Neutrophil (primary cell): ENCODE results near the gene TRMT61A.

Source experiments
- H3K27ac ChIP-seq: fragments of 200-600 bp; sonication (generic); 2 replicates; pipeline ENCODE4 v1.5.1; 2016; ENCODE audit warnings: mild to moderate bottlenecking, moderate library complexity
- H3K27me3 ChIP-seq: fragments of 200-600 bp; sonication (generic); 2 replicates; pipeline ENCODE4 v1.6.0; 2016; ENCODE audit warnings: mild to moderate bottlenecking
- H3K36me3 ChIP-seq: fragments of 200-600 bp; sonication (generic); 2 replicates; pipeline ENCODE4 v1.5.1; 2017
- H3K4me1 ChIP-seq, 2 experiments: fragments of 200-600 bp in 1 of 2; sonication (generic) in 1 of 2; 1 replicate in 1 of 2; 2 replicates in 1 of 2; pipeline versions ENCODE4 v1.5.1 to v1.6.1; 2013 to 2016; ENCODE audit warnings: low read depth in 1 of 2, low read length in 1 of 2, mild to moderate bottlenecking in 1 of 2, moderate library complexity in 1 of 2; ENCODE audit not compliant: control insufficient read depth in 1 of 2, insufficient read depth in 1 of 2
- H3K4me3 ChIP-seq, 2 experiments: fragments of 200-600 bp in 1 of 2; sonication (generic) in 1 of 2; 1 replicate in 1 of 2; 2 replicates in 1 of 2; pipeline ENCODE4 v1.5.1; 2013 to 2016; ENCODE audit warnings: low read depth in 1 of 2, low read length in 1 of 2, mild to moderate bottlenecking in 1 of 2, moderate library complexity in 1 of 2
- H3K9me3 ChIP-seq: fragments of 200-600 bp; sonication (generic); 2 replicates; pipeline ENCODE4 v1.5.1; 2016
- TF ChIP-seq, protein P1 (sequence below): fragments of 200-600 bp; sonication (generic); IDR thresholded peaks from 2 replicates; pipeline ENCODE4 v1.5.1; 2016; ENCODE audit warnings: antibody characterized with exemption

The TRMT61A gene

DNA sequence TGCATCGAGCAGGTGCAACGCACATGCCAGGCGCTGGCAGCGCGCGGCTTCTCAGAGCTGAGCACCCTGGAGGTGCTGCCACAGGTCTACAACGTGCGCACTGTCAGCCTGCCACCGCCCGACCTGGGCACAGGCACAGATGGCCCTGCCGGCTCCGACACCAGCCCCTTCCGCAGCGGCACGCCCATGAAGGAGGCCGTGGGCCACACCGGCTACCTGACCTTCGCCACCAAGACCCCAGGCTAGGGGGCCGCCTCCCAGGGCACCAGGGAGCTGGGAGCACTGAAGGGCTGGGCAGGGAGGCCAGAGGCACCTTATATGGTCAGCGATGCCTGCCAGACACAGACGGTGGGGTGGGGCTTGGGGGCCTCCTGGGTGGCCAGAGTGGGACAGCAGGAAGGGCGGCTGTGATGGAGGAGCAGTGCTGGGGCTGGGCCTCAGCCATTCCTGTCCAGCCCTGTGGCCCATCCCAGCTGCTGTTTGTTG, 5.6 kb downstream of the TRMT61A start:
- no peaks in the 10 kb centered on the region for H3K9me3 ChIP-seq
- H3K4me3 ChIP-seq, result no peak overlapping the region
- peaks cover 17% of the 10 kb centered on the region for H3K27me3 ChIP-seq
- H3K4me1 ChIP-seq, result peaks cover 3 to 5% of the 10 kb centered on the region in 2 experiments
- no peaks in the 10 kb centered on the region for H3K36me3 ChIP-seq
- TF ChIP-seq, protein P1, sequence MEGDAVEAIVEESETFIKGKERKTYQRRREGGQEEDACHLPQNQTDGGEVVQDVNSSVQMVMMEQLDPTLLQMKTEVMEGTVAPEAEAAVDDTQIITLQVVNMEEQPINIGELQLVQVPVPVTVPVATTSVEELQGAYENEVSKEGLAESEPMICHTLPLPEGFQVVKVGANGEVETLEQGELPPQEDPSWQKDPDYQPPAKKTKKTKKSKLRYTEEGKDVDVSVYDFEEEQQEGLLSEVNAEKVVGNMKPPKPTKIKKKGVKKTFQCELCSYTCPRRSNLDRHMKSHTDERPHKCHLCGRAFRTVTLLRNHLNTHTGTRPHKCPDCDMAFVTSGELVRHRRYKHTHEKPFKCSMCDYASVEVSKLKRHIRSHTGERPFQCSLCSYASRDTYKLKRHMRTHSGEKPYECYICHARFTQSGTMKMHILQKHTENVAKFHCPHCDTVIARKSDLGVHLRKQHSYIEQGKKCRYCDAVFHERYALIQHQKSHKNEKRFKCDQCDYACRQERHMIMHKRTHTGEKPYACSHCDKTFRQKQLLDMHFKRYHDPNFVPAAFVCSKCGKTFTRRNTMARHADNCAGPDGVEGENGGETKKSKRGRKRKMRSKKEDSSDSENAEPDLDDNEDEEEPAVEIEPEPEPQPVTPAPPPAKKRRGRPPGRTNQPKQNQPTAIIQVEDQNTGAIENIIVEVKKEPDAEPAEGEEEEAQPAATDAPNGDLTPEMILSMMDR, result no peak
- H3K27ac ChIP-seq, result no peak overlapping the region

DNA sequence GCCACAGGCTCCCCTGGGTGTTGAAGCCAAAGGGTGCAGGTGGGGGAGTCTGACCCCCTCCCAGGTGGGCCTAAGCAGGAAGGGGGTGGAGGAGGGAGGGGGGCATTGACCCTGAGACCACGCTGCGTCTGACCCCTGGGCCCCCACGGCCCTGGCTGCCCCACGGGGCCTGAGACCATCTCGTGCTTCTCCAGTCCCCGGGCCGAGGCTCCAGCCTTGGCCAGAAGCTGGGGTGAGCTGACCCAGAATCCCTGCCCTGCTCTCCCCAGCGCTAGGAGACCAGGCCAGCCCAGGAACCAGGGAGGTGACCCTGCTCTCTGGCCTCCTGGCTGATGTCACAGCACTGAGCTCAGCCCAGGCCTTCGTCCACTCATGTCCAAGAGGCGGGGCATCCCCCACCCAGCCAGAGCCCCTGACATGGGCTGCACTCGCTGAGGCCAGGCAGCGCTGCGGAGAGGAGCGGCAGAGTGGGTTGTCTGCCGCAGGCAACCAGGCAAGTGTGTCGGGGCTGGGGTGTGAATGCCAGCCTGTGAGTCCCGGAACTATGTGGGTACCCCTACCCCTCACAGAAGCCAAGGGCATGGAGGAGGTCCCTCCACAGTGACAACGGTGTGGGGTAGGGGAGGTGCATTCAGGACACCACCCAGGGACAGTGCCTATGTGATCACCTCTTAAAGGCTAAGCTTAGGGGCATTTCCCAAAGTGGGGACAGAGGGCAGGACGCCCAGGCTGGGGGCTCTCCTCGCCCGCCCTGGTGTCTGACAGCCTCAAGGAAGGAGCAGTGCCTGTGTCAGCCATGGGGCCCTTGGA, 6.3 kb downstream of the TRMT61A start:
- no peak overlapping the region for H3K4me3 ChIP-seq
- peaks cover 24% of the 10 kb centered on the region for H3K27me3 ChIP-seq
- no peaks in the 10 kb centered on the region for H3K9me3 ChIP-seq
- TF ChIP-seq, protein P1, result no peak
- no peaks in the 10 kb centered on the region for H3K36me3 ChIP-seq
- H3K4me1 ChIP-seq, result no peaks in the 10 kb centered on the region
- H3K27ac ChIP-seq, result no peak overlapping the region

DNA sequence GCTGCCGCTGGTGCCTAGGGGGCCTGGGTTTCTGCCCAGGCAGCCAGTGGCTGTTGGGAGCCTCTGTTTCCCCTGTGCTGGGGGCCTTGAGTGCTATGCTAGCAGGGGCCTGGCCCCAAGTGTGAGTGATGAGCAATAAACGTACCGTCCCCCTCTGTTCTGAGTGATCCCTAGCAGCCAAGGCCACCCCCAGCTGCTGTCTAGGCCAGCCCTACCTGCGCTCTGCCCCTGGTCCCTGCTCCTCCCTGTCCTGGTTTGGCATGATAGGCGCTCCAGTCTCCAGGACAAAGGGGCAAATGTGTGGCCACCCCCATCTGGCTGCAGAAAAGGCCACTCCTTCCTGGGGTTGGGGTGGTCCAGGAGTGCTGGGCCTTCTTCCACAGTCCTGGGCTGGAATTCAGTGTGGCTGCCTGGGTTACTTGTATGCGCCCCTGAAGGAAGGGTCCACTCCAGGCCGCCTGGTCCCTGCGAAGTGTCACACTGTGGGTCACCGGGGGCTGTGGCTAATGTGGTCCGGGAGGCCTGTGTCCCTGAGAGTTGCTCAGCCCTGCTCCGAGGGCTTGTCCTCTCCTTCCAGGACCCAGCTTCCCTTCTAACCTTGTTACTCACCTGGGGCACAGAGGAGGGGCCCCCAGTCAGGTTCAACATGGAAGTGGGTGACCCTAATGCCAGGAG, 7.0 kb downstream of the TRMT61A start:
- Histone ChIP-seq H3K4me1 (no peaks in the 10 kb centered on the region), H3K27ac (no peak overlapping the region), H3K9me3 (no peaks in the 10 kb centered on the region)

DNA sequence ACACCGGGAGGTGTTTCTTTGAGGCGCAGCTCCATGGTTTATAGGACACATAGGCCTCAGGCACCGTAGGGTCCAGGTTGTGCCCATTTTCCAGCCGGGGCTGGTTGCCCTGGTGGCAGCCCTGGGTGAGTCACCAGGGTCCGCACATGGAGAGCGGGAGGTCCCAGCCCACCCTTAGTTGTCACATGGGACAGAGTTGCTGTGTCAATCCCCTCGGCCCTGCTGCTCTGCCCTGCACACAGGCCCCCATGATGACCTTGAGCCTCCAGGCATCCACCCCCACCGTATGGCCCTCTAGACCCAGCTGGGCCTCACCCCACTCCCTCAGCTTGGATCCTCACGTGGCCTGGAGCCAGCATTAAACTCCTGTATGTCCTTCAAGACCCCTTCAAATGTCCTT, 7.7 kb downstream of the TRMT61A start:
- no peaks in the 10 kb centered on the region for H3K36me3 ChIP-seq

More for the DNA sequence above, 7.0 kb downstream of the TRMT61A start:
- Histone ChIP-seq H3K27me3 (peaks cover 31% of the 10 kb centered on the region), H3K4me3 (no peak overlapping the region), H3K36me3 (no peaks in the 10 kb centered on the region)
- TF ChIP-seq, protein P1, result no peak

DNA sequence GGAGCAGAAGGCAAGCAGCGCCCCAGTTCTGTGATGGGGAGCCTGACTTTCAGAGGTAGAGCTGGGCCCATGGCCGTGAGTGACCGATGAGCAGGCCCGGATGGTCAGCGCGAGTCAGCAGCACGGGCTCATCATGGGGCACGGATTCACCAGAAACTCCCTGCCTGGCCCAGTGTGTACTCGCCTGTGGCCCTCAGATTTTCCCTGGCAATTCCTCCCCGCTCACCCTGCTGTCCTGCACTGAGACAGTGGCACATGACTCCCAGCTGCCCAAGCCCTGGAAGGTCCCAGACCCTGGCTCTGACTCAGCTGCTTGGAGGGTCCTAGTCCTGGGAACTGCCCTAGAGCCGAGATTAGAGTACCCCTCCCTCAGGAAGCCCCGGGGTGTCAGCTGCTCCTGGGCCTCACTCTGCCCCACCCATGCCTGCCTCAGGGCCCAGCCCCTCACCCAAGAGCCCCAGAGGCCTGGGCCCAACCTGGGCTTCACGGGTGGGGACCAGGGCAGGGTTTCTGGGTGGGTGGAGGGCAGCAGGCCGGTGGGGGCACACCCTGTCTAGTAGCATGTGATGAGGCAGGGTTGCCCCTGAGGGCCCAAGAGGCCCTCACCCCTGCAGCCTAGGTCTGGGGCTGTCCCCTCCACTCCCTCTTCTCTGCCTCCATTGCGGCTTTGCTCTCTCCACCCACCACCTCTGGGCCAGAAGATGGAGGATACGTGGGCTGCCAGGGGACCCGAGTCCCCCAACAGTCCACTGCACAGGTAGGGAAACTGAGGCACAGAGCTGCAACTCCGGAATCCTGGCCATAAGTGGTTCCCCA, 8.4 kb downstream of the TRMT61A start:
- H3K27me3 ChIP-seq, result peaks cover 43% of the 10 kb centered on the region
- no peaks in the 10 kb centered on the region for H3K9me3 ChIP-seq
- no peak overlapping the region for H3K4me3 ChIP-seq
- no peaks in the 10 kb centered on the region for H3K36me3 ChIP-seq
- H3K4me1 ChIP-seq, result no peaks in the 10 kb centered on the region
- TF ChIP-seq, protein P1, result no peak
- H3K27ac ChIP-seq, result no peak overlapping the region

More for the DNA sequence above, 7.7 kb downstream of the TRMT61A start:
- H3K27me3 ChIP-seq, result peaks cover 38% of the 10 kb centered on the region
- no peaks in the 10 kb centered on the region for H3K9me3 ChIP-seq
- TF ChIP-seq, protein P1, result no peak
- H3K4me1 ChIP-seq, result no peaks in the 10 kb centered on the region
- H3K27ac ChIP-seq, result no peak overlapping the region
- no peak overlapping the region for H3K4me3 ChIP-seq
